IgD-negative memory B cell (primary cell): ENCODE results near the gene GNAT1. TPM values are rescaled to one million over a fixed set of nuclear protein-coding genes. Genes with fewer than 3 reads are reported as not detected.

Experiments used
- H3K27ac Mint-ChIP-seq, 3 donors: one replicate each; pipeline ENCODE4 v1.8.0; 2020 to 2022; ENCODE audit warnings: mild to moderate bottlenecking in 3 of 3, mixed read lengths in 3 of 3, moderate library complexity in 1 of 3
- H3K27me3 Mint-ChIP-seq: one replicate; pipeline ENCODE4 v1.8.0; 2021; ENCODE audit warnings: mixed read lengths
- H3K36me3 Mint-ChIP-seq: one replicate; pipeline ENCODE4 v1.8.0; 2020; ENCODE audit warnings: mild to moderate bottlenecking, mixed read lengths
- H3K4me1 Mint-ChIP-seq, 3 donors: one replicate each; pipeline ENCODE4 v1.8.0; 2020 to 2022; ENCODE audit warnings: mixed read lengths in 3 of 3, mild to moderate bottlenecking in 1 of 3
- H3K4me3 Mint-ChIP-seq, 4 donors: one replicate each; pipeline ENCODE4 v1.8.0; 2020 to 2022; ENCODE audit warnings: mild to moderate bottlenecking in 4 of 4, mixed read lengths in 4 of 4, moderate library complexity in 3 of 4
- H3K9me3 Mint-ChIP-seq, 3 donors: one replicate each; pipeline ENCODE4 v1.8.0; 2020 to 2021; ENCODE audit warnings: mixed read lengths in 3 of 3, mild to moderate bottlenecking in 1 of 3
- polyA plus RNA-seq: library from polyadenylated mRNA; unstranded; fragments of 300-500 nt; fragmentation: Illumina TruSeq; gene quantifications from one replicate; pipeline ENCODE4 v1.2.3, GENCODE V29; 2021

GNAT1 gene
- polyA plus RNA-seq: not detected

- Mint-ChIP-seq H3K36me3 (no peaks in the 10 kb centered on the region), H3K9me3 (no peaks in the 10 kb centered on the region), H3K4me3 (no peak within 1 kb of the TSS), H3K27me3 (peaks cover 8% of the 10 kb centered on the region), H3K27ac (peak within 1 kb of the TSS in 2 of 3 donors; percentile 59 to 78), H3K4me1 (peaks cover 3 to 10% (median 9%) of the 10 kb centered on the region in 3 donors)
Observed at GRCh38 chr3:50190936-50191660, at the start of gene GNAT1. GNAT1 (plus strand) TSS chr3:50191610; CDS start chr3:50191726, 116 bp downstream.

- no peak overlapping the region for H3K27ac Mint-ChIP-seq
- H3K4me3 Mint-ChIP-seq: no peak overlapping the region
- no peaks in the 10 kb centered on the region for H3K9me3 Mint-ChIP-seq
- H3K4me1 Mint-ChIP-seq: peaks cover 0 to 2% (median 0%) of the 10 kb centered on the region in 3 donors
- H3K27me3 Mint-ChIP-seq: no peaks in the 10 kb centered on the region
- no peaks in the 10 kb centered on the region for H3K36me3 Mint-ChIP-seq
Observed at GRCh38 chr3:50146316-50146901, 45.0 kb upstream of the GNAT1 start.

- H3K27ac Mint-ChIP-seq: no peak overlapping the region
- H3K4me3 Mint-ChIP-seq: no peak overlapping the region
- peaks cover 0 to 2% (median 0%) of the 10 kb centered on the region in 3 donors for H3K4me1 Mint-ChIP-seq
- no peaks in the 10 kb centered on the region for H3K27me3 Mint-ChIP-seq
- no peaks in the 10 kb centered on the region for H3K9me3 Mint-ChIP-seq
- H3K36me3 Mint-ChIP-seq: no peaks in the 10 kb centered on the region
Observed at GRCh38 chr3:50147016-50147415, 44.4 kb upstream of the GNAT1 start.

GRCh38 chr3:50147447-50147846 is 44.0 kb upstream of the GNAT1 start:
- no peaks in the 10 kb centered on the region for H3K27me3 Mint-ChIP-seq

GRCh38 chr3:50147861-50148260 is 43.5 kb upstream of the GNAT1 start:
- H3K27ac Mint-ChIP-seq: no peak overlapping the region
- H3K4me1 Mint-ChIP-seq: peaks cover 0 to 2% (median 0%) of the 10 kb centered on the region in 3 donors
- no peaks in the 10 kb centered on the region for H3K9me3 Mint-ChIP-seq
- no peaks in the 10 kb centered on the region for H3K36me3 Mint-ChIP-seq
- H3K4me3 Mint-ChIP-seq: no peak overlapping the region
- no peaks in the 10 kb centered on the region for H3K27me3 Mint-ChIP-seq

More at GRCh38 chr3:50147447-50147846, 44.0 kb upstream of the GNAT1 start:
- Mint-ChIP-seq H3K4me3 (no peak overlapping the region), H3K4me1 (peaks cover 0 to 2% (median 0%) of the 10 kb centered on the region in 3 donors), H3K9me3 (no peaks in the 10 kb centered on the region), H3K27ac (no peak overlapping the region), H3K36me3 (no peaks in the 10 kb centered on the region)

GRCh38 chr3:50150404-50150750 is 41.0 kb upstream of the GNAT1 start:
- H3K9me3 Mint-ChIP-seq: no peaks in the 10 kb centered on the region
- H3K27ac Mint-ChIP-seq: no peak overlapping the region
- no peak overlapping the region for H3K4me3 Mint-ChIP-seq
- H3K27me3 Mint-ChIP-seq: peaks cover 10% of the 10 kb centered on the region
- H3K4me1 Mint-ChIP-seq: peaks cover 0 to 4% (median 3%) of the 10 kb centered on the region in 3 donors
- H3K36me3 Mint-ChIP-seq: no peaks in the 10 kb centered on the region

GRCh38 chr3:50150863-50151686 is 40.3 kb upstream of the GNAT1 start:
- no peaks in the 10 kb centered on the region for H3K36me3 Mint-ChIP-seq
- peaks cover 0 to 7% (median 3%) of the 10 kb centered on the region in 3 donors for H3K4me1 Mint-ChIP-seq
- H3K9me3 Mint-ChIP-seq: no peaks in the 10 kb centered on the region
- H3K27ac Mint-ChIP-seq: no peak overlapping the region
- H3K4me3 Mint-ChIP-seq: no peak overlapping the region
- H3K27me3 Mint-ChIP-seq: peaks cover 15% of the 10 kb centered on the region

GRCh38 chr3:50151728-50152127 is 39.7 kb upstream of the GNAT1 start:
- H3K27me3 Mint-ChIP-seq: peaks cover 17% of the 10 kb centered on the region
- no peaks in the 10 kb centered on the region for H3K9me3 Mint-ChIP-seq
- no peak overlapping the region for H3K4me3 Mint-ChIP-seq

GRCh38 chr3:50153782-50154475 is 37.5 kb upstream of the GNAT1 start:
- Mint-ChIP-seq H3K4me3 (peak overlapping the region; percentile 56 to 92 (median 86)), H3K36me3 (no peaks in the 10 kb centered on the region), H3K27ac (peak overlapping the region in 1 of 3 donors; percentile 5), H3K4me1 (peaks cover 0 to 7% (median 2%) of the 10 kb centered on the region in 3 donors), H3K27me3 (peaks cover 17% of the 10 kb centered on the region), H3K9me3 (no peaks in the 10 kb centered on the region)

More at GRCh38 chr3:50151728-50152127, 39.7 kb upstream of the GNAT1 start:
- Mint-ChIP-seq H3K27ac (no peak overlapping the region), H3K36me3 (no peaks in the 10 kb centered on the region), H3K4me1 (peaks cover 0 to 7% (median 3%) of the 10 kb centered on the region in 3 donors)

GRCh38 chr3:50154476-50154839 is 37.0 kb upstream of the GNAT1 start:
- H3K36me3 Mint-ChIP-seq: no peaks in the 10 kb centered on the region
- H3K27me3 Mint-ChIP-seq: peaks cover 17% of the 10 kb centered on the region
- peak overlapping the region; percentile 56 to 92 (median 86) for H3K4me3 Mint-ChIP-seq
- no peaks in the 10 kb centered on the region for H3K9me3 Mint-ChIP-seq
- H3K4me1 Mint-ChIP-seq: peaks cover 0 to 7% (median 2%) of the 10 kb centered on the region in 3 donors
- peak overlapping the region in 1 of 3 donors; percentile 5 for H3K27ac Mint-ChIP-seq

GRCh38 chr3:50154840-50155490 is 36.4 kb upstream of the GNAT1 start, which contains the start of gene SEMA3F:
SEMA3F (plus strand) TSS chr3:50155324; CDS start chr3:50159623, 4,299 bp downstream.
- peaks cover 0 to 7% (median 2%) of the 10 kb centered on the region in 3 donors for H3K4me1 Mint-ChIP-seq
- no peaks in the 10 kb centered on the region for H3K9me3 Mint-ChIP-seq
- no peaks in the 10 kb centered on the region for H3K36me3 Mint-ChIP-seq

GRCh38 chr3:50155491-50155878 is 35.9 kb upstream of the GNAT1 start:
- no peaks in the 10 kb centered on the region for H3K36me3 Mint-ChIP-seq
- H3K4me3 Mint-ChIP-seq: peak overlapping the region; percentile 75 to 92 (median 86)
- peaks cover 17% of the 10 kb centered on the region for H3K27me3 Mint-ChIP-seq
- H3K27ac Mint-ChIP-seq: peak overlapping the region in 1 of 3 donors; percentile 53
- H3K9me3 Mint-ChIP-seq: no peaks in the 10 kb centered on the region
- H3K4me1 Mint-ChIP-seq: peaks cover 0 to 7% (median 2%) of the 10 kb centered on the region in 3 donors

More at GRCh38 chr3:50154840-50155490, 36.4 kb upstream of the GNAT1 start, which contains the start of gene SEMA3F:
- Mint-ChIP-seq H3K27me3 (peaks cover 17% of the 10 kb centered on the region), H3K27ac (peak within 1 kb of the TSS in 1 of 3 donors; percentile 53), H3K4me3 (peak within 1 kb of the TSS; percentile 79 to 92 (median 88))

- Mint-ChIP-seq H3K9me3 (no peaks in the 10 kb centered on the region), H3K36me3 (no peaks in the 10 kb centered on the region), H3K4me1 (peaks cover 0 to 7% (median 2%) of the 10 kb centered on the region in 3 donors), H3K27ac (peak overlapping the region in 1 of 3 donors; percentile 53), H3K27me3 (peaks cover 17% of the 10 kb centered on the region), H3K4me3 (peak overlapping the region; percentile 75 to 92 (median 86))
Observed at GRCh38 chr3:50155891-50156290, 35.5 kb upstream of the GNAT1 start.
